ENCODE measurements around the gene WNT5A.

Gene WNT5A

DNA sequence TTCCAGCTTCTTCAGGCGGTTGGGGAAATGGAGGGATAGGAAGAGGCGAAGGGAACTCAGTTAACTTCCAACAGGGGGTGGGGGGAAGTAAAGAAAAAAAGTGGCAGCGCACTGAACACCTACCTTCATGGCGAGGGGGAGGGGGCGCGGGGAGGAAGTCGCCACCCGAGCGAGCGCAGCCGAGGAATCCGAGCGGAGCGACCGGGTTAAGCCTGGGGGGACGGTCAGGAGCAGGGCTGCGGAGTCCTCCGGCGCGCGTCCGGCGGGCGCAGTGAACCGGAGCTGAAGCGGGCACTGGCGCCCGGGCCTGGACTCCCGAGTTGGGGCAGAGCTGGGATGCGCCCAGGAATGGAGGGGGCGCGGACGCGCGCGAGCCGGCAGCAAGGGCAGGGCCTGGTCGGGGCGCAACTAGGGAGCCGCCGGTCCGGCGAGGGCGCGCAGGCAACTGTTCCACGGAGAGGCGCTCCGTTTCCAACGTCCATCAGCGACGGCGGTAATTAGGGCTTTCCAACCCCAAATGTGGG is at the start of gene WNT5A:
TSS of gene WNT5A (minus strand) at position 450 of the 524 bp plus-strand sequence. CDS start at position 129, 321 bp downstream.
- peak in 11 of 51 donors; percentile 16 to 49 (median 34) for DNase-seq

DNA sequence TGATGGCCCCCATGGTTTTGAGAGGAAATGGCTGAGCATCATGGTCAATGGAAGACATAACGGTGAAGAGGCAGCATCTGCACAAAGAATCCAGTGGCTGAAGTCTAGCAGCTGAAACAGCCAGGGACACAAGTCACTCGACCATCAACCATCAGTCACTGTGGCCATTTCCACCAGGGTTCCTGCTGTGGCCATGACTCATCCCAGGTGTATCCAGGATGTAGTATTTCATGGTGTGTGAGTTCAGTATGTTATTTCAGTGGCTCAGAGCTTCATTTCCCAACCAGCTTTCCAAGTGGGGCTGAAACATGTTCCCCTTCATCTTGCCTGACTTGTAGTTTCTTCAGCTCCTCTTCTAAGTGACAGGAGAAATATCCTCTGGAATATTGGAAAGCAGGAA is 47.8 kb upstream of the WNT5A start:
- no peak for DNase-seq

- no peak for DNase-seq
Measured at GRCh38 chr3:55532806-55533205, 45.7 kb upstream of the WNT5A start.

DNA sequence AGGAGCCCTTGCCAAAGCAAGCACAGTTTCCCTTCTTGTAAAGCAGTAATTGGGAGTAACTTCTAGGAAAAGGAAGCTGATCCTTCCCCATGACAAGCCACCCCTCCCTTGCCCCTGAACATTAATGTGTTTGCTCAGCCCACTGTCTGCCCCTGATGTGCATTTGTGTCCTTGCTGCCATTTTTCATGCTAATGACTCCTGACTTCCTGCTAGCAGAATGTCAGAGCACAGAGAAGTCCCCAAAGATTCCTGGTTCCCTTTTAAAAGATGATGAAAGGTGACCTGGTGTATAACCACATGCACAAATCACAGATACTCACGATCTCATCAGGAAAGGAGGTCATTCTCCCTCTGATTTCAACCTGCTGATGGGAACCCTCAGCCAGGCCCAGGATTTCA is 44.2 kb upstream of the WNT5A start:
- DNase-seq, result no peak

GRCh38 chr3:55527361-55527760 is 40.3 kb upstream of the WNT5A start:
- no peak for DNase-seq

DNA sequence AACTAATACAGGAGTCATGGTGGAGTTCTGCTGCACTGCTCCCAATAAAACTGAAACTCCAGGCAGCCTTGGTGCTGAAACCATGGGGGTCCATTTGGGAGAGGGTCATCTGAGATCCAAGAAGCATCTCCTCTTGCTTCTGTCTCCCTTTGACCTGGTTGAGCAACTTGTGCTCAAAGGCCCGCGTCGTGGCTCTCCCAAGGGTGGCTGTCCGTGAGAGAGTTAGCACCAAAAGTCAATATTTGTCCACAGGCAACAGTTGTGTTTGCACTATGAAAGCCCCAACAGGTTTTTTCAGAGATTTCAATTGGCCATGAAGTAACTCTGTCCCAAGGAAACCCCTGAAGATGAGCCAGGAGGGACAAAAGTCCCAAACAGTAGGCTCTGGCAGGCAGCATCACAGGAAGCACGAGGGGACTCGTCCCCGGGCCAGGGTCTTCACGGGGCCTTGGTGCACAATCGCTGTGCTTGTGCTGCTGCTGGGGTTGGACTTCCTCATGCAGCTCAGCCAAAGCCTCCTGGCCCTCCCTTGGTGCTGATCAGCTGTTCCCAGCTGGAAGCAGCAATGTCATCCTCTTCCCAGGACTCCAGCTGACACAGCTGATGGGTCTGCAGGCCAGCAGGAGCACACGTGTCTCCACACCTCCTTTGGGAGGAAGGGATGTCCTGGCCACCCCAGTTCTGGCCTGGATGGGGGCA is 39.4 kb upstream of the WNT5A start:
- DNase-seq, result no peak

- no peak for DNase-seq
Measured at GRCh38 chr3:55525436-55525835, 38.3 kb upstream of the WNT5A start.

DNA sequence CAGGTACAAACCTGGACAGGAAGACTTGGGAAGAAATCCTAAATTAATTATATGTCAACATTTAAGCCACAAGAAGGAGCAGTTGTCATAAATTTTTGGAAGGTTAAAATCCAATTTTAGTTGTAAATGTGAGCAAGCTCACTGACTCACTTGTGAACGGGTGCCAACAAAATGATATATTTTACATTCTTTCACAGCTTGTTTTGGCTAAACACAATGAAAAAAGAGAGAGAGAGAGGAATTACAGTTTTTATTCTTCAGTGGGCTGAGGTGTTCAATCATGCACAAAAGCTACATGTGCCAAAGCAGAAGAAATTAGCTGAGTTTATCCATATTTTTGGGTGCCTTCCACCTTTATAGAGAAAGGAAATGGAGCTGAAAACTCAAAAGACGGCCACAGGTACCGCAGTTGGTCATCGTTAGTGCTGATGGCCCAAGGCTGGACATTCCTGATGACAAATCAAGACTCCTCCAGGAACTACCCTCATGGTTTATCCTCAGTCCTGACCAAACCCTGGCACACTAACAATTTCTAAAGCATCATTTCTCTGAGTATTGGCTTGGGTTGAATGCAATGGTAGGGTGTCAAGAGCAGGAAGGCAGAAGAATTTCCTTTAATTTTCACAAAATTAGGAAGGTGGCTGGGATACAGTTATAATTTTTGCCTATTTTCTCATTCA is 37.6 kb upstream of the WNT5A start:
- DNase-seq, result no peak

DNA sequence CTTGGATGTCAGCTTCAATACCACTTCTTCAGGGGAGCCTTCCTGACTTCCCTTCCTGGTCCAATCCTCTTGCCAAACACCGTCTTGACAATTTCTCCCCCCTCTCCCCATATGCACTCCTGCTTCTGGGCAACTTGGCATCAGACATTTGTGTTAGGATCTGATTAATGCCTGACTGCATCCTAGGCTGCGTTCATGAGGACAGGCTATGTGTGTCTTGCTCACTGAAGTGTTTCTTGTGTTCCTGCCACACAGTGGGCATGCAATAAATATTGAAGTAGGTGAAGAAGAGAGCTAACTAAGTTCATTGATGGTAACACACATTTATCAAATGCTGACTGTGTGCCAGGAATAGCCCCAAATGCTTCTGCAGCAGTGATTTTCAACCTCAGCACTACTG is 36.4 kb upstream of the WNT5A start:
- DNase-seq, result no peak

DNA sequence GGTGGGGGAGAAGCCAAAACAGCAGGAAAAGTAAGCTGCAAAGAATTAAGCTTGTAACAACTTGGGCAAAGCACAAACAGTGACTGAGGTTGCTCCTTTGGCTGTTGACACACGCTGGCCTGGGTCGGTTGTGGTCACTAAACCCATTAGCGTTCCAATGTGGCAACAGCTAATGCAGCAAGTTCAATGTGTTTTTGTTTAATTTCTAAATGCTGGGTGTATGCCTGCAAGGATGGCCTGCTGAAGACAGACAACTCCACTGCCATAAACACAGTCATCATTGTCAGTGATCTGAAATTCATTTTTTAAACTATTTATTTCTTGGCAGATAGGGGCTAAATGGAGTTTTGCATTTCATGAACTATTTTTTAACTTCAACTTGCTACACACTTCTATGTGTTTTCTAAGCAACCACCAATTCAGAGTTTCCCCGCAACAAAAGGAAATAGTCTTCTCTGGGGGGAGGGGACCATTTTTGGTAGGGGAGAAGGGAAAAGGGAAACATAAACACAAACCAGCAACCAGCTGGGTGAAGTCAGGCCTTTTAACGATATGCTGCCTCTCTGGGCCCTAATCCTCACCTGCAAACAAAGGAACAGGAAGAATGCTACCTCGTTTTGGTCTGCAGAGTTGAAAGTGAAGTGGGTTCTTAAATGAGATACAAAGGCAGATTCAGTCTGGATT is 34.8 kb upstream of the WNT5A start:
- no peak for DNase-seq

GRCh38 chr3:55521064-55521737 is 34.1 kb upstream of the WNT5A start:
- no peak for DNase-seq

- DNase-seq, result no peak
Measured at GRCh38 chr3:55519019-55519418, 31.9 kb upstream of the WNT5A start.

DNA sequence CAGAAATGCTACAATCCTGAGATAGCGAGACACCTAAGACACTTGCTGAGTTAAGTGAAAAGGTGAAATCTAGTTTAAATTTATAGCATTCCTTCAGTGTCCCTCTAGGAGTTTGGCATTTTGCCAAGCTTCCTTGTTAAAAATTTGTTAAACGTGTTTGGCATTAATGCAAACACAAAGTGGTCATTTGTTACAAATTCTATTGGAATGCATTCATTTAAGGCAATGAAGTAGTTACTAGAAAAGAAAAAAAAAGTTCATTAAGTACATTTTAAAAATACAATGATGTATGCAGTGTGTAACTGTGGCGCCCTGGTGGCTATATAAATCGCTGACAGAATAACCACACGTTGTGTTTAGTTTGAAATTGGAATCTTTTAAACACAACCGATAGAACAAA is 31.3 kb upstream of the WNT5A start:
- DNase-seq, result no peak

DNA sequence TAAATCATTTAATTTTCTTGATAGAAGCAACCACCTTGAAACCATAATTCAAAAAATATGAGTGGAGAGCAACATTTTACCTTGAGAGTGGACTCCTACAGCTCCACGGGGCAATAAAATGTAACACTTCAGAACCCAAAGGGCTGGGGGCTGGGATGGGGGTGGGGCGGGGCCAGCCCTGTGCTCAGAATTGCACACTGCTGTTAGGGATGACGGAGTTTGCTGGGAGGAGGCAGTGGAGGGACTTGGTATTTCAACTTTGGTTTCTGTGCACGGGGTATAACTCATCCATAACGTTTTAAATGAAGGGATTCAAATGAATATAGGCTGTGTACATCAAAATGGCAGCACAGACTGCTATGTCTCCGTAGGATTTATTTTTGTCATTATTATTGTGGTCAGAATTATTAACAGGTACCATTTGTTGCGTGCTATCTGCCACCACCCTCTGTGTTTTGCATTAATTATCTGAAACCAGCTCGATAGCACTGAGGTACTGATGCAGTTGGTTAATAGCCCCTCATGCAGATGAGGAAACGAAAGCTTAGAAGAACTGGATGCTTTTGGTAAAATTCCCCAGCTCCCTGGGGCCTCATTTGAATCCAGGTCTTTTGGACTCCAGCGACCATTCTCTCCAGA is 29.4 kb upstream of the WNT5A start:
- no peak for DNase-seq

GRCh38 chr3:55515550-55516246 is 28.6 kb upstream of the WNT5A start:
- no peak for DNase-seq

DNA sequence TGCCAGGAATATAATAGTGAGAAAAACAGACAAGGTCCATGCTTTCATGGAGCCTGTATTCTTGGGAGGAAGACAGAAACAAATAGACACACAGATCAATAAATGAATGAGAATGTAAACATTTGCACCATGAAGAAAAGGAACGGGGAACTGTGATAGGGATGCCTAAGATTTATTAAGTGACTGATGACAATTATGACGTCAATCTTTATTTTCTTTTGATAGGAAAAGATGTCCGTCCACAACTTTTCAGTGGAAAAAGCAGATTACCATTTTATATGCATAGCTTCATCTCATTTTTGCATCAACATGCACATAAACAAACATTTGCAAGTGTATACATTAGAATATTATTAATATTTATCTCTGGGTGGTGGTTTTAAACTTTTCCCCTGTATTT is 27.9 kb upstream of the WNT5A start:
- no peak for DNase-seq

DNA sequence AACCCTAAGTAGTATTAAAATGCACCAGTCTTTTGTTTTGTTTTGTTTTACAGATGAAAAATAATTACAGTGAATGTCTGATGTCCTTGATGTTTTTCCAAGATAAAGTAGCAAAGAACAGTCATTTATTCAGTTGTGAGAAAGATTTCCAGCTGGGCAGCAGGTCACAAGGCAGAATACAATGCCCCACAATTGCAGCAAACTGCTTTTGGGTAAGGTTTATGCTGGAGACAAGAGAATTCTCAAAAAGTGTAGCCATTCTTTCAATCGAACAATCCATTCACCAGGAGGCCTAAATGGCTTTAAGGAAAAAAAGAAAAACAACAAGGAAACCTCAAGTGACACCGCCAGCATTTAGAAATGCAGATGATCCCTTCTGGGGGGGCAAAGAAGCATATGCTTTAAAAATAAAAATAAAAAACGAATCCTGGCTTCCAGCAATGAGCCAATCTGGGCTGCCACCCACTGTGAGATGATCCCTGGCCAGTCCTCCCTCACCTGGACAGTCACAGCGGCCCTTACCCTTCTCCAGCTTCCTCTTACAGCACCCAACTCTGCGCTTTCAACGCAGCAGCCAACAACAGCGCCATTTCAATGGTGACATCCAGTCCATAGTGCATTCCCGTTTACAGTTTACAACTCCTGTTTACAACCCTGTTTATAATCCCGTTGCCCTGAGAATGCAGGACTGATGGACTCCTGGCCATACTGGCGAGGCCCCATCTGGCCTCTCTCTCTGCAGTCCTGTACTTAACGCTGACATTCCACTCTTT is 25.7 kb upstream of the WNT5A start:
- DNase-seq, result no peak

- DNase-seq, result no peak
Measured at GRCh38 chr3:55511895-55512570, 24.9 kb upstream of the WNT5A start.

GRCh38 chr3:55508335-55508734 is 21.2 kb upstream of the WNT5A start:
- DNase-seq, result no peak

Measured in hypothalamus (tissue), 51 donors.